ENCODE measurements around the gene CCN2. TPM values are rescaled to one million over a fixed set of nuclear protein-coding genes. Genes with fewer than 3 reads are reported as not detected.

CCN2 gene
- total RNA-seq, 5 donors from 2014 or later (not counting 1 experiment from before 2014, with no cell fraction given) = 0.49 to 1.3 (median 1.2) TPM; not detected in 2

GRCh38 chr6:131979515-131980337, 28.6 kb upstream of the CCN2 start:
- H3K9me3 Mint-ChIP-seq = no peaks in the 10 kb centered on the region
- POLR2A ChIA-PET = no interaction called here

GRCh38 chr6:131978522-131978921, 27.4 kb upstream of the CCN2 start:
- Histone ChIP-seq H3K36me3 (ENCODE audit: control insufficient read depth in 2 of 2, extremely low read depth in 1 of 2, insufficient read depth in 1 of 2, low read length in 1 of 2) (no peaks in the 10 kb centered on the region), H3K4me3 (ENCODE audit: control insufficient read depth in 1 of 2, extremely low read depth in 1 of 2, low read length in 1 of 2) (no peak overlapping the region), H3K27ac (ENCODE audit: low read length) (no peak overlapping the region), H3K27me3 (replicated peaks in 1 of 2; ENCODE audit: control insufficient read depth in 2 of 2, extremely low read depth in 1 of 2, insufficient read depth in 2 of 2, low read length in 1 of 2) (no peaks in the 10 kb centered on the region), H3K4me1 (ENCODE audit: control insufficient read depth in 1 of 2, extremely low read depth in 1 of 2, insufficient read depth in 2 of 2, low read length in 2 of 2) (no peaks in the 10 kb centered on the region), H3K9me3 (no peaks in the 10 kb centered on the region)
- Mint-ChIP-seq H3K27ac (no peak overlapping the region), H3K4me3 (no peak overlapping the region), H3K4me1 (no peaks in the 10 kb centered on the region), H3K27me3 (peaks cover 1 to 5% of the 10 kb centered on the region in 2 donors), H3K9me3 (no peaks in the 10 kb centered on the region), H3K36me3 (no peaks in the 10 kb centered on the region)
- no peak for ATAC-seq (replicated peaks in 1 of 4)
- DNase-seq = no peak
- no CpG with 5 or more reads among the region's 3 CpGs for WGBS (ENCODE audit: insufficient coverage)
- POLR2A ChIA-PET = no interaction called here
- CTCF ChIA-PET = no interaction called here

More at GRCh38 chr6:131979515-131980337, 28.6 kb upstream of the CCN2 start:
- H3K4me3 Mint-ChIP-seq = no peak overlapping the region
- Histone ChIP-seq H3K27me3 (replicated peaks in 1 of 2; ENCODE audit: control insufficient read depth in 2 of 2, extremely low read depth in 1 of 2, insufficient read depth in 2 of 2, low read length in 1 of 2) (no peaks in the 10 kb centered on the region), H3K9me3 (no peaks in the 10 kb centered on the region), H3K36me3 (ENCODE audit: control insufficient read depth in 2 of 2, extremely low read depth in 1 of 2, insufficient read depth in 1 of 2, low read length in 1 of 2) (no peaks in the 10 kb centered on the region), H3K4me3 (ENCODE audit: control insufficient read depth in 1 of 2, extremely low read depth in 1 of 2, low read length in 1 of 2) (no peak overlapping the region), H3K27ac (ENCODE audit: low read length) (no peak overlapping the region), H3K4me1 (ENCODE audit: control insufficient read depth in 1 of 2, extremely low read depth in 1 of 2, insufficient read depth in 2 of 2, low read length in 2 of 2) (no peaks in the 10 kb centered on the region)
- peaks cover 1 to 5% of the 10 kb centered on the region in 2 donors for H3K27me3 Mint-ChIP-seq
- H3K36me3 Mint-ChIP-seq = no peaks in the 10 kb centered on the region
- no peak overlapping the region for H3K27ac Mint-ChIP-seq
- WGBS (ENCODE audit: insufficient coverage) = no CpG with 5 or more reads among the region's 5 CpGs
- CTCF ChIA-PET = no interaction called here
- DNase-seq (no peak), ATAC-seq (replicated peaks in 1 of 4) (no peak)
- H3K4me1 Mint-ChIP-seq = no peaks in the 10 kb centered on the region

GRCh38 chr6:131976545-131977061, 25.4 kb upstream of the CCN2 start:
- Histone ChIP-seq H3K27me3 (replicated peaks in 1 of 2; ENCODE audit: control insufficient read depth in 2 of 2, extremely low read depth in 1 of 2, insufficient read depth in 2 of 2, low read length in 1 of 2) (no peaks in the 10 kb centered on the region), H3K9me3 (no peaks in the 10 kb centered on the region), H3K36me3 (ENCODE audit: control insufficient read depth in 2 of 2, extremely low read depth in 1 of 2, insufficient read depth in 1 of 2, low read length in 1 of 2) (no peaks in the 10 kb centered on the region), H3K27ac (ENCODE audit: low read length) (no peak overlapping the region), H3K4me1 (ENCODE audit: control insufficient read depth in 1 of 2, extremely low read depth in 1 of 2, insufficient read depth in 2 of 2, low read length in 2 of 2) (no peaks in the 10 kb centered on the region), H3K4me3 (ENCODE audit: control insufficient read depth in 1 of 2, extremely low read depth in 1 of 2, low read length in 1 of 2) (no peak overlapping the region)
- no peaks in the 10 kb centered on the region for H3K9me3 Mint-ChIP-seq
- ChIA-PET CTCF (no interaction called here), POLR2A (no interaction called here)
- no peak overlapping the region for H3K4me3 Mint-ChIP-seq
- no peaks in the 10 kb centered on the region for H3K36me3 Mint-ChIP-seq
- 83% methylated on average over 3 of the region's 6 CpGs for whole genome bisulfite sequencing (ENCODE audit: insufficient coverage)
- no peak for DNase-seq
- no peak for ATAC-seq (replicated peaks in 1 of 4)
- H3K27ac Mint-ChIP-seq = no peak overlapping the region
- H3K27me3 Mint-ChIP-seq = peaks cover 3 to 5% of the 10 kb centered on the region in 2 donors
- H3K4me1 Mint-ChIP-seq = no peaks in the 10 kb centered on the region

- ChIA-PET CTCF (no interaction called here), POLR2A (no interaction called here)
- Mint-ChIP-seq H3K4me1 (no peaks in the 10 kb centered on the region), H3K36me3 (no peaks in the 10 kb centered on the region), H3K27me3 (peaks cover 3 to 12% of the 10 kb centered on the region in 2 donors), H3K9me3 (no peaks in the 10 kb centered on the region), H3K27ac (no peak overlapping the region), H3K4me3 (no peak overlapping the region)
- no peaks in the 10 kb centered on the region for H3K9me3 ChIP-seq
- no peak overlapping the region for H3K27ac ChIP-seq (ENCODE audit: low read length)
- H3K27me3 ChIP-seq (replicated peaks in 1 of 2; ENCODE audit: control insufficient read depth in 2 of 2, extremely low read depth in 1 of 2, insufficient read depth in 2 of 2, low read length in 1 of 2) = no peaks in the 10 kb centered on the region
- H3K36me3 ChIP-seq (ENCODE audit: control insufficient read depth in 2 of 2, extremely low read depth in 1 of 2, insufficient read depth in 1 of 2, low read length in 1 of 2) = no peaks in the 10 kb centered on the region
- WGBS (ENCODE audit: insufficient coverage) = no CpG with 5 or more reads among the region's 2 CpGs
- H3K4me1 ChIP-seq (ENCODE audit: control insufficient read depth in 1 of 2, extremely low read depth in 1 of 2, insufficient read depth in 2 of 2, low read length in 2 of 2) = no peaks in the 10 kb centered on the region
- H3K4me3 ChIP-seq (ENCODE audit: control insufficient read depth in 1 of 2, extremely low read depth in 1 of 2, low read length in 1 of 2) = no peak overlapping the region
- ATAC-seq (replicated peaks in 1 of 4) = no peak
- no peak for DNase-seq
These were observed 21.6 kb upstream of the CCN2 start for GRCh38 chr6:131972741-131973140.

GRCh38 chr6:131970076-131970859, 19.1 kb upstream of the CCN2 start:
- ChIA-PET POLR2A (no interaction called here), CTCF (no interaction called here)
- Mint-ChIP-seq H3K27ac (no peak overlapping the region), H3K27me3 (peaks cover 7 to 12% of the 10 kb centered on the region in 2 donors), H3K4me3 (no peak overlapping the region), H3K36me3 (no peaks in the 10 kb centered on the region), H3K4me1 (no peaks in the 10 kb centered on the region), H3K9me3 (no peaks in the 10 kb centered on the region)
- no peaks in the 10 kb centered on the region for H3K9me3 ChIP-seq
- no peak overlapping the region for H3K27ac ChIP-seq (ENCODE audit: low read length)
- DNase-seq (no peak), ATAC-seq (replicated peaks in 1 of 4) (no peak)
- no peaks in the 10 kb centered on the region for H3K27me3 ChIP-seq (replicated peaks in 1 of 2; ENCODE audit: control insufficient read depth in 2 of 2, extremely low read depth in 1 of 2, insufficient read depth in 2 of 2, low read length in 1 of 2)
- H3K36me3 ChIP-seq (ENCODE audit: control insufficient read depth in 2 of 2, extremely low read depth in 1 of 2, insufficient read depth in 1 of 2, low read length in 1 of 2) = no peaks in the 10 kb centered on the region
- H3K4me1 ChIP-seq (ENCODE audit: control insufficient read depth in 1 of 2, extremely low read depth in 1 of 2, insufficient read depth in 2 of 2, low read length in 2 of 2) = no peaks in the 10 kb centered on the region
- no peak overlapping the region for H3K4me3 ChIP-seq (ENCODE audit: control insufficient read depth in 1 of 2, extremely low read depth in 1 of 2, low read length in 1 of 2)
- no CpG with 5 or more reads among the region's 2 CpGs for WGBS (ENCODE audit: insufficient coverage)

- Mint-ChIP-seq H3K27ac (no peak overlapping the region), H3K9me3 (no peaks in the 10 kb centered on the region), H3K4me1 (no peaks in the 10 kb centered on the region), H3K4me3 (no peak overlapping the region), H3K27me3 (peaks cover 7 to 12% of the 10 kb centered on the region in 2 donors), H3K36me3 (no peaks in the 10 kb centered on the region)
- DNase-seq (no peak), ATAC-seq (replicated peaks in 1 of 4) (no peak)
- no CpG with 5 or more reads among the region's 5 CpGs for WGBS (ENCODE audit: insufficient coverage)
- Histone ChIP-seq H3K9me3 (no peaks in the 10 kb centered on the region), H3K4me1 (ENCODE audit: control insufficient read depth in 1 of 2, extremely low read depth in 1 of 2, insufficient read depth in 2 of 2, low read length in 2 of 2) (no peaks in the 10 kb centered on the region), H3K4me3 (ENCODE audit: control insufficient read depth in 1 of 2, extremely low read depth in 1 of 2, low read length in 1 of 2) (no peak overlapping the region), H3K27me3 (replicated peaks in 1 of 2; ENCODE audit: control insufficient read depth in 2 of 2, extremely low read depth in 1 of 2, insufficient read depth in 2 of 2, low read length in 1 of 2) (no peaks in the 10 kb centered on the region), H3K27ac (ENCODE audit: low read length) (no peak overlapping the region), H3K36me3 (ENCODE audit: control insufficient read depth in 2 of 2, extremely low read depth in 1 of 2, insufficient read depth in 1 of 2, low read length in 1 of 2) (no peaks in the 10 kb centered on the region)
- ChIA-PET CTCF (no interaction called here), POLR2A (no interaction called here)
These were observed 17.5 kb upstream of the CCN2 start for GRCh38 chr6:131968656-131969055.

Measured in T-cell (primary cell).